Fibroblast of villous mesenchyme (primary cell): Measurements from ENCODE around the gene TRPM7. TPM values are rescaled to one million over a fixed set of nuclear protein-coding genes. Genes with fewer than 3 reads are reported as not detected.
A peak's percentile ranks its signal among the peaks of the same experiment; 100 is the strongest.
"Not testable (repeated sequence)": the region's sequence is repeated elsewhere in the genome, so short reads cannot be mapped to it uniquely, and the experiment has no call there.

Source experiments
- DNase-seq: peaks from one replicate; pipeline ENCODE4 v3.0.0-alpha.2; 2010; ENCODE audit warnings: low read depth
- H3K4me3 ChIP-seq: 2 replicates; pipeline ENCODE4 v1.5.1; 2011; ENCODE audit warnings: low read depth, mild to moderate bottlenecking, low read length
- CTCF ChIP-seq: IDR thresholded peaks from 2 replicates; pipeline ENCODE4 v1.5.1; 2012; ENCODE audit warnings: low read depth, mild to moderate bottlenecking, low read length; ENCODE audit not compliant: insufficient read depth
- total RNA-seq: library from RNA; depleted of rRNA; stranded (reverse); fragments of >200 nt; gene quantifications from 2 replicates; pipeline ENCODE4 v1.2.3, GENCODE V29; 2012

TRPM7 gene
- total RNA-seq, 1 donor, result 69.5 TPM

DNA sequence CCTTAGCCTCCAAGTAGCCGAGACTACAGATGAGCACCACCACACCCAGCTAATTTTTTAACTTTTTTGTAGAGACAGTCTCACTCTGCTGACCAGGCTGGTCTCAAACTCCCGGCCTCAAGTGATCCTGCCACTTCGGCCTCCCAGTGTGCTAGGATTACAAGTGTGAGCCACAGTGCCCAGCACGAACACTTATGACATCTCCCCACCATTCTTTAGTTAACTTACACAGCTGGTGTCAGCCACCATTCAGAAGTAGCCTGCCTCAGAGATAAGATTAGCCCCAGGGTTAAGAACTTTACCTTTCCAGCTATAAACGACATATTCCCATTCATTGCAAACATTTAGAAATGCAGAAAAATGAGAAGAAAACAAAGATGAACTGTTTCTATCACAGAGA, 58.2 kb downstream of the TRPM7 start:
- H3K4me3 ChIP-seq, result no peak overlapping the region
- DNase-seq, result no peak
- TF ChIP-seq CTCF, result no peak

DNA sequence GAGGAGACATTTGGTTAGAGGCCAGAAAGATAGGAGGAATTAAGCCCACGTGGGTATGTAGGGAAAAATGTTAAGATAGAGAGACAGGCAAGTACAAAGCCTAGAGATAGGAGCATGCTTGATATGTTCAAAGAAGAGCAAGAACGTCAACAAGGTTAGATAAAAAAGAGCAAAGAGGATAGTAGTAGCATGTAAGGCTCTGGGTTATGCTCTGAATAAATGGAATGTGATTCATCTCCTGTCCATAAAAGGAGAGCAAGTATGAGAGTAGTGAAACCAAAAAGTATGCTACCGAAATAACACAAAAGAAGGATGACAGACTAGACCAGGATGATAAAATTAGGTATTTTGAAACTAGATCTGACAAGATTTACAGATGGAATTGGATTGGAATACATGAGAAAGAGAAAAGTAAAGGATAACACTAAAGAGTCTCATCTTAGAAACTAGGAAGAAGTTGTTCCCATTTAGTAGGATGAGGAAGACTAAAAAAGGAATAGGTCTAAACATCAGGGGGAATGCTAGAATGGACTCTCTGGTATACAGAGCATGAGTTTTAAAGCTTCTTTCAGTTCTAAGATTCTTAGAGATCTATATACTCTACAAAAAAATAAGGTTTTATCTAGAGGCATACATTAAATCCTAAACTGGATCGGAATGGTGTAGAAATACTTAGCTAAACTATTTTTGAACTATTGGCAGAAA, 59.1 kb downstream of the TRPM7 start:
- no peak overlapping the region for H3K4me3 ChIP-seq
- peak; percentile 34 for DNase-seq
- TF ChIP-seq CTCF, result no peak

- TF ChIP-seq CTCF, result no peak
- peak; percentile 83 for DNase-seq
- no peak overlapping the region for H3K4me3 ChIP-seq
Measured at GRCh38 chr15:50624616-50625168, 61.9 kb downstream of the TRPM7 start.

- DNase-seq, result peak; percentile 8
- not testable (repeated sequence) for H3K4me3 ChIP-seq
- TF ChIP-seq CTCF, result peak; percentile 41
Measured at GRCh38 chr15:50622361-50622943, 64.1 kb downstream of the TRPM7 start.

GRCh38 chr15:50616960-50617359, 69.6 kb downstream of the TRPM7 start:
- H3K4me3 ChIP-seq, DNase-seq: not testable (repeated sequence)

DNA sequence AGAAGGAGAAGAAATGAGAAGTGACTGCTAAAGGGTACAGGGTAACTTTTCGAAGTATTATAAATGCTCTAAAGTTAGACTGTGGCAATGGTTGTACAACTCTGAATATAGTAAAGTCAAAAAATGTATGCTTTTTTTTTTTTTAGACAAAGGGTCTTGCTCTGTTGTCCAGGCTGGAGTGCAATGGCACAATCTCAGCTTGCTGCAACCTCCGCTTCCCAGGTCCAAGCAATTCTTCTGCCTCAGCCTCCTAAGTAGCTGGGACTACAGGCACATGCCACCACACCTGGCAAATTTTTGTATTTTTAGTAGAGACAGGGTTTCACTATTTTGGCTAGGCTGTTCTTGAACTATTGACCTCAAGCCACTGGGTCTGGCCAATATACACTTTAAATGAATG, 70.0 kb downstream of the TRPM7 start:
- not testable (repeated sequence) for H3K4me3 ChIP-seq, DNase-seq

- TF ChIP-seq CTCF, result no peak
- no peak overlapping the region for H3K4me3 ChIP-seq
- DNase-seq, result peak; percentile 12
Measured at GRCh38 chr15:50613600-50613999, 73.0 kb downstream of the TRPM7 start.

- TF ChIP-seq CTCF, result no peak
- no peak for DNase-seq
- H3K4me3 ChIP-seq, result no peak overlapping the region
Measured at GRCh38 chr15:50607129-50607528, 79.5 kb downstream of the TRPM7 start.
